M059J (cell line): Measurements from ENCODE around the gene HOXB5. TPM values are rescaled to one million over a fixed set of nuclear protein-coding genes. Genes with fewer than 3 reads are reported as not detected.

ENCODE experiments used
- DNase-seq: peaks from one replicate; pipeline ENCODE4 v3.0.0-alpha.2; 2012; ENCODE audit warnings: low read depth
- total RNA-seq: library from RNA; depleted of rRNA; stranded (reverse); fragments of >200 nt; shearing (Covaris generic); gene quantifications from 2 replicates; pipeline ENCODE4 v1.2.3, GENCODE V29; 2014

The HOXB5 gene
- total RNA-seq, 1 experiment from 2014 or later: 0.37 TPM

- no peak for DNase-seq
These were observed 22.6 kb upstream of the HOXB5 start for GRCh38 chr17:48615963-48616716.

- DNase-seq: no peak
These were observed 21.7 kb upstream of the HOXB5 start, which contains the start of gene HOXB8 for GRCh38 chr17:48615047-48615962. Gene HOXB8 (minus strand): TSS chr17:48615292. CDS start chr17:48614704, 588 bp downstream.

GRCh38 chr17:48613862-48614694, 20.5 kb upstream of the HOXB5 start:
- peak; percentile 44 for DNase-seq

- peak; percentile 63 for DNase-seq
These were observed 19.5 kb upstream of the HOXB5 start for GRCh38 chr17:48612854-48613691.

GRCh38 chr17:48612456-48612853, 18.9 kb upstream of the HOXB5 start:
- DNase-seq: peak; percentile 65

- peak; percentile 67 for DNase-seq
These were observed 18.3 kb upstream of the HOXB5 start for GRCh38 chr17:48611681-48612455.

- DNase-seq: peak; percentile 59
These were observed 17.6 kb upstream of the HOXB5 start for GRCh38 chr17:48611213-48611612.

GRCh38 chr17:48610282-48611211, 17.0 kb upstream of the HOXB5 start, which contains the start of gene HOXB7:
Gene HOXB7 (minus strand): TSS chr17:48611017. CDS start chr17:48610918, 99 bp downstream.
- DNase-seq: peak; percentile 66

- DNase-seq: no peak
These were observed 16.2 kb upstream of the HOXB5 start for GRCh38 chr17:48609759-48610281.

- no peak for DNase-seq
These were observed 15.5 kb upstream of the HOXB5 start for GRCh38 chr17:48609033-48609432.

- DNase-seq: no peak
These were observed 14.9 kb upstream of the HOXB5 start for GRCh38 chr17:48608494-48608834.

- no peak for DNase-seq
These were observed 13.5 kb upstream of the HOXB5 start for GRCh38 chr17:48606892-48607614.

GRCh38 chr17:48605991-48606891, 12.7 kb upstream of the HOXB5 start:
- DNase-seq: no peak

GRCh38 chr17:48605409-48605919, 11.9 kb upstream of the HOXB5 start:
- no peak for DNase-seq

- DNase-seq: no peak
These were observed 11.3 kb upstream of the HOXB5 start, which contains the start of gene HOXB6 for GRCh38 chr17:48604770-48605329. Gene HOXB6 (minus strand): TSS chr17:48604986. CDS start chr17:48598150, 6,836 bp downstream.
